LNCAP (cell line): ENCODE measurements around the gene ACSM6.

ENCODE experiments used
- CTCF ChIP-seq: fragments of 450-650 bp; IDR thresholded peaks from 2 replicates; pipeline ENCODE4 v1.5.1; 2017; ENCODE audit warnings: mild to moderate bottlenecking

ACSM6 gene

GRCh38 chr10:95193944-95194343 lies at the start of gene ACSM6:
ACSM6 (plus strand) TSS chr10:95194238; CDS start chr10:95194486, 248 bp downstream.
- no peak for TF ChIP-seq CTCF

- TF ChIP-seq CTCF, result no peak
Measured at GRCh38 chr10:95168694-95169093, 25.3 kb upstream of the ACSM6 start.

GRCh38 chr10:95169522-95169921 lies 24.5 kb upstream of the ACSM6 start:
- TF ChIP-seq CTCF, result no peak

- no peak for TF ChIP-seq CTCF
Measured at GRCh38 chr10:95170790-95171189, 23.2 kb upstream of the ACSM6 start.

- TF ChIP-seq CTCF, result no peak
Measured at GRCh38 chr10:95171336-95171735, 22.7 kb upstream of the ACSM6 start.

- no peak for TF ChIP-seq CTCF
Measured at GRCh38 chr10:95172851-95173250, 21.2 kb upstream of the ACSM6 start.

GRCh38 chr10:95176101-95176500 lies 17.9 kb upstream of the ACSM6 start:
- TF ChIP-seq CTCF, result no peak

- no peak for TF ChIP-seq CTCF
Measured at GRCh38 chr10:95177429-95177828, 16.6 kb upstream of the ACSM6 start.
